Dedifferentiated amniotic fluid mesenchymal stem cell (primary cell): ENCODE results near the gene HOXD12.

Experiments
- DNase-seq: peaks from one replicate; pipeline ENCODE4 v3.0.0-alpha.2; 2016; ENCODE audit errors: extremely low spot score

Gene HOXD12

GRCh38 chr2:176120364-176121189 lies 21.0 kb downstream of the HOXD12 start:
- DNase-seq: no peak

DNA sequence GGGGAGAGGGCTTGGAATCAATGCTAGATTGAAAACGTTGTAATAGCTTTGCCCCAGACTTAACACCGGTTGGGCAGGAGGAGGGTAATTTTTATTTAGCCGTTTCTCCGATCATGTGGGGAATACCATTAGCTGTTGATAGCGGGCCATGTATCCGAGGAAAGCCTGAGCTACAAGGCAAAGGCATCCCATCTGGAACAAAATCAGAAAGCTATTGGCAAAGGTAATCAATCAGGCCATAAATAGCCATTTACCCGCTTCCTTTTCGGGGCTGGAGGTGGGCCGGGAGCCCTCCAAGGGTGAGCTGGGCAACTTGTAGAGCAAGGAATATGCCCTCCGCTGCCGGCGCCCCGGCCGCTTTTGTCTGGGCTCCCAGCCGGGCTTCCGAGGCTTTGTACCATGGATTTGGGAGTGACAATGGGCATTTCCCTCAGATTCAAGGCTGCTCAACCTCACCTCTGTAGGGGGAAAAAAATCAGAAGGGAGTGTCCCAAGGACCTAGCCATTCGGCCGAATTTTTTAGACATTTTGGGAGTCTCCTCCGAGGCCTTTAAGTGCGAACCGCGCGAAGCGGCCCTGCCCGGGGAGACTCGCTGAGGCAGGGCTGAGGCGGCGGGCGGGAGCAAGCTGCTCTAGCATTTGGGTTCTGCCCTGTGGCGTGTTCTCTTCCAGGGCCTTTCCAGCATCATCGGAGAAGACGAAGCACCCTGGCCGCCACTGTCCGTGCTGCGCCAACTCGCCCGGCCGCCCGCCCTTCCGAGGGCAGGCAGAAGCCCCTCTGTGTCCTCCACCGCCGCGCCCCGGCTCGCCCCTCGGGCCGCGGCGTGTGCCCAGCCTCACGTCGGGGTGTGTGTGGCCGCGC lies 21.8 kb downstream of the HOXD12 start:
- no peak for DNase-seq

GRCh38 chr2:176122052-176122682 lies 22.6 kb downstream of the HOXD12 start:
- no peak for DNase-seq

DNA sequence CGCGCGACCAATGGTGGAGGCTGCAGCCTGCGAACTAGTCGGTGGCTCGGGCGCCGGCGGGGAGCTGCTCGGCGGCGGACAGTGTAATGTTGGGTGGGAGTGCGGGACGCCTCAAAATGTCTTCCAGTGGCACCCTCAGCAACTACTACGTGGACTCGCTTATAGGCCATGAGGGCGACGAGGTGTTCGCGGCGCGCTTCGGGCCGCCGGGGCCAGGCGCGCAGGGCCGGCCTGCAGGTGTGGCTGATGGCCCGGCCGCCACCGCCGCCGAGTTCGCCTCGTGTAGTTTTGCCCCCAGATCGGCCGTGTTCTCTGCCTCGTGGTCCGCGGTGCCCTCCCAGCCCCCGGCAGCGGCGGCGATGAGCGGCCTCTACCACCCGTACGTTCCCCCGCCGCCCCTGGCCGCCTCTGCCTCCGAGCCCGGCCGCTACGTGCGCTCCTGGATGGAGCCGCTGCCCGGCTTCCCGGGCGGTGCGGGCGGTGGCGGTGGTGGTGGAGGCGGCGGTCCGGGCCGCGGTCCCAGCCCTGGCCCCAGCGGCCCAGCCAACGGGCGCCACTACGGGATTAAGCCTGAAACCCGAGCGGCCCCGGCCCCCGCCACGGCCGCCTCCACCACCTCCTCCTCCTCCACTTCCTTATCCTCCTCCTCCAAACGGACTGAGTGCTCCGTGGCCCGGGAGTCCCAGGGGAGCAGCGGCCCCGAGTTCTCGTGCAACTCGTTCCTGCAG lies 23.3 kb downstream of the HOXD12 start, which contains the start of gene HOXD9:
Gene HOXD9 (plus strand): TSS at position 37 of the 728 bp plus-strand sequence. CDS start 50 bp downstream, at position 87.
- no peak for DNase-seq

- no peak for DNase-seq
Measured at GRCh38 chr2:176123411-176124109, 24.0 kb downstream of the HOXD12 start.

DNA sequence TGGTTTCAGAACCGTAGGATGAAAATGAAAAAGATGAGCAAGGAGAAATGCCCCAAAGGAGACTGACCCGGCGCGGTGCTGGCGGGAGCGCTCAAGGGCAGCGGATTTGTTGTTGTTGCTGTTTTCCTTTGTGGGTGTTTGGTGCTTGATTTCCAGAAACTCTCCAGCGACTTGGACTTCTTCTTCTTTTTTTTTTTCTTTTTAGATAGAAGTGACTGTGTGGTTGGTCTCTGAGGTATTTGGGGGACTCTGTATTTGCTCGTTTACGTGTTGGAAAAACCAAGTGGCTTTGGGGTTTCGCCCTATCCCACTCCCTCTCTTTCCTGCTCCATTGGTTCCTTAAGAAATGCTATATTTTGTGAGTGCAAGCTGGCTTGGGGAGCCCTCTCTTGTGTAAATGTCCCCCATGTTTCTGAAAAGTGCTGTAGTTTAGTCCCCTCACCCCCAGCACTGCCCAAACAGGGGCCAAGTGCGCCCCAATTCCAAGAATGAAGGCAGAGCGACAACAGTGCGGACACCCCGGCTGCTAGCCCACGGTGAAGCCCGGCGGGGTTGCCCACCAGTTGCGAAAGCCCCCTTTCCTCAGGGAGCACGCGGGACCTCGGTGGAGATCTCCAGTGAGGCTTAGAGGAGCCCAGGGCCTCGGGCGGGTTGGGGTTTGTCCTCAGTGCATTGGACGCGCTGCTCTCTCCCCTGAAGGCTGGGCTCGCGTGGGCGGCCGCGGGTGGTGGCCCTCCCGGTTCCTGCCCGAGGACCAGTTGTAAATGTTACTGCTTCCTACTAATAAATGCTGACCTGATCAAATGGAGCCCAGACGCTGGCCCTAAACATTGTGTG lies 24.7 kb downstream of the HOXD12 start:
- no peak for DNase-seq

GRCh38 chr2:176124947-176125771 lies 25.6 kb downstream of the HOXD12 start:
- DNase-seq: no peak

DNA sequence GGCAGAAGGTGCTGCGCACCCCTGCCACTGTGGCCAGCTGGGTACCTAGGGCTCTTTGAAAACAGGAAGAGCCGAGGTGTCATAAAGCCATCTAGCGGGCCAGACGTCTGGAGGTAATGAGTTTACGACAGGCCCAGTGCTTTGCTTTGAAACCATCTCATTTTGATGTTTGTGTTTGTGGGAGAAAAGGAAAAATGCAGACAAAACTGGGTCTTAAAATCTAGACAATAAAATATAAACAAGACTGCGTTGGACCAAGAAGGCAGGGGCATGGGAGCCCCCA lies 26.1 kb downstream of the HOXD12 start:
- no peak for DNase-seq

- DNase-seq: peak; percentile 52
Measured at GRCh38 chr2:176126929-176127773, 27.6 kb downstream of the HOXD12 start.

DNA sequence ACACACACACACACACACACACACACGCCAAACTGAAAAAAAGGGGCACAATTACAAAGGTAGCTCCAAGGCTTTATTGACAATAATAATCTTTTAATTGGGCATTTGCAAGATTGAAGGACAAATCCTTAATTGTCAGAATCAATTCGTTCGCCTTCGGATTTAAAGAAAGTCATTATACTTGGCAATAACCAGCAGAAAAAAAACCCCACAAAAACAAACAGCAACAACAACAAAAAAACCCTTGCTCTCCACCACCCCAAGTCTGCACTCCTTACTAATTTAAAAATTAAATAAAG lies 28.1 kb downstream of the HOXD12 start:
- DNase-seq: no peak

DNA sequence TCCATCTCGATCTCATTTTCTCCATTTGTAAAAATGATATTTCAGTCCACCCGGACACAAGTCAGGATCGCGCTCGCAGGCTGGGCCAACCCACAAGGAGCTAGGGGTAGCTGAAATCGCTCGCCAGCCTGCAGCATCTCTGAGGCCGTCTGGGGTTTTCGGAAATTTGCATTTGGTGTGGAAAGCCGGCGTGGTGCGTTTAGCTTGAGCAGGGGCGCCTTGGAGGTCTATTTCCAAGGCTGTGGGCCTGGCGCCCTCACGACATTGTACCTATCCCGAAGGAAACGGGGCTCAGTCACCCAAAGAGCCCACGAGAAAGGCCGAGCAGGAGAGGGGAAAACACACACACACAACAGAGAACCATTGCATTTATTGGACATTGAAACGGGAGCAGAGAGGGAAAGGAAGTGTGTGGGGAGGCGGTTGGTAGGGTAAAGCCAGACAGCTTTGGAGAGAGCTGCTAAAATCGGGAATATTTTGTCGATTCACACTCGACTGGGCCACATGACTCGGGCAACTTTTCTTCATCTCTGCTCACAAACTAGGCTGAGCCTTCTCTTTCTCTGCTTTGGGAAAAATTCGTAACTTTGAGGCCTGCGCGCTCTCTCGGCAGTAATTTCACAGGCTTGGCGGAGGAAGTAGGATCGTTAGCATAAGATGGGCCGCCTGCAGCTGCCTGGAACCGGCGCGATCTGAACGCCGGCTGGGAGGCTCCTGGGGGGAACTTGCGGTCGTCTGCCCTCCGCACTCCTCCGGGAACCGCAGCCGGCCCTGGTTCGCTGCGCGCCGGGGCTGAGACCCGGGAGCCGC lies 28.8 kb downstream of the HOXD12 start:
- DNase-seq: no peak

DNA sequence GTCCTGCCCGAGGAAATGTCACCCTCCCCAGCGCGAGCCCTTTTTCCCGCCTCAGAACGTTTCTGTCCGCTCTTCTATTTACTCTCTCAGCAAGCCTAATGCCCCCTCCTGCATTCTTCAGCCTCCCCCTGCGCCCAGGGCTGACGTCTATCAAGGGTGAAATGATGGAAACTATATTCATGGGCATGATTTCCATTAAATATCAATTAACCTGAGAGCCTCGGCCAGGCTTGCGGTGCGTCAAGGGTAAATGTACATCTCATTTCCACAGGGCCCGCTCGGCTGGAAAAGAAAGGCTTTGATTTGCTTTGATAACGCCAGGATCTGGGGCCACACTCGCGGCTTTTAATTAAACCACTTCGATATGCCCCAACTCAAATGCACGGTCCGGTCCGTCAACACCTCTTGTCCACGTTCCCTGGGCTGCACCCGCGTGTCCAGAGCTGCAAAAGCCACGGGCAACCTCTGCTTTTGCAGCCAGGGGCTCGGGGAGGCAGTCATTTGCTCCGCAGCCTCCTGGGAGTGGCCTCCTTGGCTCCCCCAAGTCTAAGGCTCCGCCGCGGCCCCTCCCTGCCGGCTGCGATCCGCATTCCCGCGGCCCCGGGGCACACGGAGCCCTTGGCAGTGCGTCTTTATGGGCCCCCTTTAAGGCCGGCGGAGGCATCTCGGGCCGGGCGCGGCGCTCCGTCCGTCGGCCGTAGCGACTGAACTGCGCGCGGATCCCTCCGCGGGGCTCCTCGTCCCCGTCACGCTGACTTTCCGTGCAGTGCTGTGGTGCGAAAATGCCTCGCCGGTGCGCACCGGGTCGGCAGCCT lies 29.6 kb downstream of the HOXD12 start, which contains the start of gene HOXD8:
Gene HOXD8 (plus strand): TSS at position 724 of the 815 bp plus-strand sequence. CDS start 662 bp downstream, outside the sequence.
- no peak for DNase-seq

DNA sequence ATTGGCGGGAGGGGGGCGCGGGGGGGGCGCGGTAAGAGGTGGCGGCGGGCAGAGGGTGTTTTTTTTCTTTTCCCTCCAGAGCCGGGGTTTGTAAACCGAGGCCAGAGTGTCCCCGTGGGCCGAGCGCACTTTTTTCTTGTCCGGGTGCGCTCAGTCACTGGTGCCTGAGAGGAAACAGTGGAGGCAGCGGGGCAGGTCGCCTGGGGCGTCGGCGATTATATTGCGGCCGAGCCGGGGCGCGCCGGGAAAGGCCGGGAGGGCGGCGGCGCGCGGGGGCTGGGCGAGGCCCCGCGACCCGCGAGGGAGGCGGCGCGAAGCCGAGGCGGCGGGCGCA lies 30.2 kb downstream of the HOXD12 start:
- no peak for DNase-seq

DNA sequence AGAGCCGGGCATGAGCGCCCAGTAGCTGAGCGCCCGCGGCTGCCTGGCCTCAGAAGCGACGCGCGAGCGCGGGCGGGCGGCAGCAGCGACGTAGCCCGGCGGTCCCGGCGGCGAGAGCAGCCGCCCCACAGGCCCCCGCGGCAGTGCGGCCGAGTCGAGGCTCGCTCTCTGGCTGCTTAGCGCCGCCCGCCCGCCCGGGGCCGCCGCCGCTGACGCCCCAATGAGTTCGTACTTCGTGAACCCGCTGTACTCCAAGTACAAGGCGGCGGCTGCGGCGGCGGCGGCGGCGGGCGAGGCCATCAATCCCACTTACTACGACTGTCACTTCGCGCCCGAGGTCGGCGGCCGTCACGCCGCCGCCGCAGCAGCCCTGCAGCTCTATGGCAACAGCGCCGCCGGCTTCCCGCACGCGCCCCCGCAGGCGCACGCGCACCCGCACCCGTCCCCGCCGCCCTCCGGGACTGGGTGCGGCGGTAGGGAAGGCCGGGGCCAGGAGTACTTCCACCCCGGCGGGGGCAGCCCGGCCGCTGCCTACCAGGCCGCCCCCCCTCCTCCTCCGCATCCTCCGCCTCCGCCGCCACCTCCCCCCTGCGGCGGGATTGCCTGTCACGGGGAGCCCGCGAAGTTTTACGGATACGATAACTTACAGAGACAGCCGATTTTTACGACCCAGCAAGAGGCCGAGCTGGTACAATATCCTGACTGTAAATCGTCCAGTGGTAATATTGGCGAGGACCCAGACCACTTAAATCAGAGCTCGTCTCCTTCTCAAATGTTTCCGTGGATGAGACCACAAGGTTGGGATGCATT lies 30.8 kb downstream of the HOXD12 start:
- DNase-seq: no peak

GRCh38 chr2:176130957-176131847 lies 31.6 kb downstream of the HOXD12 start:
- no peak for DNase-seq
